NCI-H226 (cell line): Measurements from ENCODE around the gene INKA1.

Experiments
- DNase-seq: peaks from one replicate; pipeline ENCODE4 v3.0.0-alpha.2; 2015

INKA1 gene

DNA sequence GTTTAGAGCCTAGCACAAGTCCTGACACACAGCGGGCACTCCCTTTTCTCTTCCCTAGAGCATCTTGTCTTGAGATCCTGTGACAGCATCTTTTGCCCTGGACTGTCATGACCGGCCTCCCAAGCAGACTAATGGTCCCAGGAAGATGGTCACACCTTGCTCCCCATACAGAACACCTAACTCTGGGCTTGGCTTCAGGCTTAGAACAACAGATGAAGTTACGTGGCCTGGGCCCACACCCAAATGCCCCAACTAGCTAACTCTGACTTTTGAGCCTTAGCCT lies 15.9 kb upstream of the INKA1 start:
- no peak for DNase-seq

DNA sequence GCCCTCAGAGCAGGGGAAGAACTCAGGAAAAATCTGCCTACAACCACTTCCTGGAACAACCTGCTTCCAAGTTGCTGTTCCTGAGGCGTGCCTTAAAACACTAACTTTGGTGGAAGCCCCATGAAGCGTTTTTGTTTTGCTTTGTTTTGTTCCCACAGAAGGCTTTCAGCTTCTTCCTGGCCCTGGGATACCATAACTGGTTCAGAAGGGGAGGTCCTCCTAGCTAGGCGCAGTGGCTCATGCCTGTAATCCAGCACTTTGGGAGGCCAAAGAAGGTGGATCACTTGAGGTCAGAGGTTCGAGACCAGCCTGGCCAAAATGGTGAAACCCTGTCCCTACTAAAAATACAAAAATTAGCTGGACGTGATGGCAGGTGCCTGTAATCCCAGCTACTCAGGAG lies 15.5 kb upstream of the INKA1 start:
- DNase-seq = no peak

DNA sequence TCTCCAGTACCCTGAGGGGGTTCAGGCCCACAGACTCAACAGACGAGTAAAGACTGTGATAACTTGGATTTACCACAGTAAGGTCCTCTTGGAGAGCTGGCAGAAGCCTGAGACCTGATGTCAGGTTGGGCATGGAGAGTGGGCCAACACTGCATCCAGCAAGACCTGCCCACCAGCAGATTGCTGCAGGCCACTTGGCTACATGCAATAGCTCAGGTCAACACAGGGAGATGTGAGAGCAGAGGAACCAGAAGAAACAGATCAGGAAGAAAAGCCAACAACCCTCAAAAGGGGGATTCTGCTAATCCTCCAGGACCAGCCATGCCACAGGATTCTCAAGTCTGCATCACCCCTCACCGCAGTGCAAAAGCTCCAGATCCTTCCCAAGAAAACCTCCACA lies 15.0 kb upstream of the INKA1 start:
- no peak for DNase-seq

DNA sequence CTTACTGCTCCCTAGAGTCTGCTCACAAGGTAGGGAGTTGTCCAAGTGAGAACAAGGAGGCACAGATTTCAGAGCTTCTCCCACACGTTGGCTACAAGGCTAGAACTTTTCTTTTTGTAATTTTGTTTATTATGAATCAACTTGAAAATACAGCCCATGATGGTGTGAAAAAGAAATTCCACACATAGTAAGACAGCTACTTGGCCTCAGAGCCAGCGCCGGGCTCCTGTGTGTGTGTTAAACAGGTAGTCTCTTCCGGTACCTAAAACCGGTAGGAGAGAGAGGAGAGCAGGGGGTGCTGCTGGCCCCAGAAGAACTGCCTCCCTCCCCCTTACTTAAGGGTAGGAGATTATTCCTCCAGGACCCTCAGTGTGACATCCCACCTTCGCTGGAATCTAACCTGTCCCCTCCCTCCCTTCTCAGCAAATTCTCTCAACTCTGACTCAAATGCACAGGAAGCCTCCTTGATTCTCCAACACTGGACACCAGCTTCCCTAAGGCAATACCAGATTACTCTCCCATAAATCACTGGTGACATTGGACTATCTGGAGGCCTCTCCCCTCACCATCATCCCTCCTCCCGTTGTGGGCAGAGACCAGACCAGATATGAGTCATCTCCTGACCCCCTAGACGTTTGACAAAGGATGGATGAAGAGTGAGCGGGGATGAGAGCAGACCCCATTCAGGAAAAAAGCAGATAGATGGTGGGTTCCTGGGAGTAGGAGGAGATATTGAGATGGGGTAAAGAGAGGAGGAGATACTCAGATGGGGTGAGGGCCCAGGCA lies 12.2 kb upstream of the INKA1 start:
- DNase-seq = peak; percentile 94

DNA sequence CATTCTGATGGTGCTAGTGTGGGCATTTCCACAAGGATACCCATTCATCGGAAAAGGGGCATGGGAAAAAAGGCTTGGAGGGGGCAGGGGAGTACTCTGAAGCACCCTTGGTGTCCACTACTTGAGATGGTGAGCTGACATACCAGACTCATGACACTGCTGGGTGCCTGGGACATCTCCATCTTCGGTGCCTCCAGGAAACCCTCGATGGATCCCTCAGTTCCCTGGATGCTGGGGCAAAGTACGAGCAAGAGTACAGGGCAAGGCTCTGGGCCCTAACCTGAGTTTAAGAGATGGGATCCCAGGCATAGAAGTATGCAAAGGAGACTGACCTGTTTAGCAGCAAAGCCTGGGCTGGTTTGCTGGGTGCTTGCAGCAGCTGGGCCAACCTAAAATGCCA lies 11.5 kb upstream of the INKA1 start:
- no peak for DNase-seq

DNA sequence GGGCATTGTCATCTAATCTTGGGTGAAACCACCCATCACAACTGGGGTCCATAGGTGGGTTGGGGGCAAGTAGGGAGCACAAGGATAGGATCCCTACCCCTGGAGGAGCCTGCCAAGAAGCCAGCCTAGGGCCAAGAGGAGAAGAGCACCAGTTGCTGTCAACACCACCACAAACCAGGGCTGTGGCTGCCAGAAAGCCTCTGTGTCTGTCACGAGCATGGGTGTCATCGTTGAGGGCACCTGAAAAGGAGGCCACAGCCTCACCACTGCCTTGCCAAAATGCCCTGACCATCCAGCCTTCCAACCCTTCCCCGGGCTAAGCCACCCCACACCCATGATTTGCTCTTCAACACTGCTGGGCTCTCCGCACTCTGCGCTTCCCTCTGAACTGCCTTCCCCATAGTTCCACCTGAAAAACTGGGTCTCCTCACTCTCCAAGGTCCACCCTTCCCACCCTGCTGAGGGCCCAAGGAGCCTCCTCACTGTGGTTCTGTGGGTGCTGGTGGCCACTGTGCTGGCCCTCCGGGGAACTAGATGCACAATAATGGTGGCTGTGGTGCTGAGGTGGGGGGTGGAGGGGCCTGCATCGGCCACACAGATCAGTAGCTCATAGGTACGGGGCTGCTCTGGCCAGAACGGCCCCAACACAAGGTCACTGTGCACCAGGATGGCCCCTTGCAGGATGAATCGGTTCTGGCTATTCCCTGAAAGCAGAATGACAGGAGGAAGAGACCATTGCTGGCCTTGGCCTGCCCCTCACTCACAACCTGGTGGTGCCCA lies 10.5 kb upstream of the INKA1 start:
- DNase-seq = no peak

DNA sequence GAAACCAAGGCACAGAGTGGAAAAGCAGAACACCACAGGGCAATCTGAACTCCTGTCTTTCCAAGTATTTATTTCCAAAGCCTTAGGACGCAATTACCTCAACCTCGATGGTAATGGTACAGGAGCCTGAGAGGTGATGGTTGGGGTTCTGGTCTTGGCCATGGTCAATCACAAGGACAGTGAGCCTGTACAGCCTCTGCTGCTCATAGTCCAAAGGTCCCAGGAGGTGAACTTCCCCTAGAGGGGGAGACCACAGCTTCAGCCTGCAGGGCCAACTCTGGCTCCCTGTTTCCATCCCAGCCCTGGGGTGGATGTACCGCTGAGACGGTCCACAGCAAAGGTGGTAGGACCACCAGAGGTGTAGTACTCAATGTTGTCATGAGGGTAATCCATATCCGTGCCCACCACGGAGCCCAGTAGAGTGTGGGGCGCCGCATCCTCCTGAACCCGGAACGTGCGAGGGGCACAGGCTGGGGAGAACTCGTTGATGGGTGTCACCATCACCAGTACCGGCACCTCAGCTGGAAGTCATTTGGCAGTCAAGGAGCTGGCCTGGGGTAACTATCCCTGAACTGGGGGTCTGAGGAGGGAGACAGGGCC lies 9.5 kb upstream of the INKA1 start:
- no peak for DNase-seq

DNA sequence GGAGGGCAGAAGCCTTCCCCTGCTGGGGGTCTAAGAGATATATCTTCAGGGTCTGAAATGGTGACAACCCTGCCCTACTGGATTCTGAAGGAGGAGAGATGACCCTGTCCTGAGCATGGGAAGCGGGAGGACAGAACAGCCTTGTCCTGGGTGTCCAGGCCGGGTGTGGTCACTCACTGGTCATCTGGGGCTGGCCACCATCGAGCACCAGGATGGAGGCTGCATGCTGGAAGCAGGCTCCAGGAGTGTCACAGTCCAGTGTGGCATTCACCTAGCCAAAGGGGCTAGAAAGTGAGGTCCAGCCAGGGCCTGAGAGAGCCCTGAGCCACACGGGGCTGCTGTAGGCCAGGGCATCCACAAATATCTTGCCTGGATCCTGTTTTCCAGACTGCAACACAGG lies 8.6 kb upstream of the INKA1 start:
- no peak for DNase-seq

DNA sequence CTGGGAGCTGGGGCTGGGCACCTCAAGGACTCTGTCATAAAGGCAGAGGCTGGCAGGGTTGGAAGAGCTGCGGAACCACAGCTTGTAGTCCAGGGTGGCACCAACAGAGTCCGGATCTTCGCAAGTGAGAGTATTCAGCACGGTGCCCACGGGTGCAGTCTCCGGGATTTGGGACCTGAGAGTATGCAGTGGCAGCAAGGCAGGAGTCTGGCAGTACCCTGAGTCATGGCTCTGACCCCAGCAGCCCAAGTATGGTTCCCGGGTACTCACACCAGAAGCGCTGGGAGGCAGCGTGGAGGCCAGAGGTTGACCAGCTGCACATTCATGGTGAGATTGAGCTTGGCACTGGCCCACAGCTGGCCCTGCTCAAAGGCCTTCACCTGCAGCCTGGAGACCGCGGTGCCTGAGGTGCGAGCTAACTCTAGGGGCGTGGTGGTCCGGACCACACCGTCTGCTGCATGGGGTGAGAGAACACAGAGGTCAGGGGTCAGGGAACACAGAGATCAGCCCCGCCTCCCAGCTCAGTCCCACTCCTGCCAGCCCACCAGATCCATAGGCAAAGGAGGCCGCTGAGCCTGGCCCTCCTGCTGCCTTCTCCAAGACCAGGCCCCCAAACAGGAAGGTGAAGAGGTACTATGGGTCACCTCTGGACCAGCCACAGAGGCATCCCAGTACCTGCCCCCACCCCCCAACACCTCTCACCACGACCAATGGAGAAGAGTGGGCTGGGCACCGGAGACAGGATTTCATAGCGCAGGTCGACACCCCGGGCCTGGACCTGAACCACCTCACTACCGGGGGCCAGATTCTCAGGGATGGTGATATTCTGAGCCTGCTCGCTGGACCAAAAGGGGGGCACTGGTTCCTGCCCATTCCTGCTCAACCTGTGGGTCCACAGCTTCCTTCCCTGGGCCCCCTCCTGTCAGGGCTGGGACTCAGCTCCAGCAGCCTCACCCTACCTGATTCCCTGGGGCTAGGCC lies 7.8 kb upstream of the INKA1 start:
- no peak for DNase-seq

DNA sequence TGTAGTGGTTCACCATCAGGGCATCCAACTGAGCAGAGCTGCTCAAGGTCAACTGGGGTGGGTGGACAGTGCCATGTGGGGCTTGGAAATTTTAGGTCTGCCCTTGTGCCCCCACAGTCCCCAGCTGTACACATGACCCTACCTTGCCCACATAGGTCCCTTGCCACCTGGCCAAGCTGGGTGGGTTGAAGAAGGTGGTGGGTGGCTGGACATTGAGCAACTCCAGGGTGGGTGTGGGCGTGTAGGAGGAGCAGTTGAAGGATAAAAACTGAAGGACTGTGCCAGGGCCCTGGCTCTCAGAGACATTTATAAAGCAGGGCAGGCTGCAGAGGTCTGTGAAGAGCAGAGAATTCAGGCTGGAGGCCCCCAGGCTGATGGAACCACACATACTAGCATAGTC lies 4.0 kb upstream of the INKA1 start:
- no peak for DNase-seq

DNA sequence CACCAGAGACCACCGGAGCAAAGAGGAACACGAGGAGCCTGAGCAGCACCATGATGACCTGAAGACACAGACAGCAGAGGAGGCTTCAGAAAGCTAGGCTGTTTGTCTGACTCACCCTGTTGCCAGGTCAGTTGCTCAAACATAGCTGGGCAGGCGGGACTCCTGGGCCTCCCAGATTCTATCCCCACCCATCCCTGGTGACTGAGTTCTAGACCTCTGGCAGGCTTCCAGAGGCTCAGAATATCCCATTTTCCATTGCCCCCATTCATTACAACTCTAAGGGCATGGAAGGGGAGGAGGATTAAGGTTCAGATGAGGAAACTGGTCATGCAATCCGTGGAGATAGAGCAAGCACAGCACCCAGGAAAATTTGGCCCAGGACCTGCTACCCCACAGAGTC lies 3.3 kb upstream of the INKA1 start, which contains the start of gene CDHR4:
Gene CDHR4, minus strand, starts transcription at position 113 of the 400 bp plus-strand sequence. Its CDS starts 61 bp downstream, at position 52.
- peak; percentile 92 for DNase-seq

DNA sequence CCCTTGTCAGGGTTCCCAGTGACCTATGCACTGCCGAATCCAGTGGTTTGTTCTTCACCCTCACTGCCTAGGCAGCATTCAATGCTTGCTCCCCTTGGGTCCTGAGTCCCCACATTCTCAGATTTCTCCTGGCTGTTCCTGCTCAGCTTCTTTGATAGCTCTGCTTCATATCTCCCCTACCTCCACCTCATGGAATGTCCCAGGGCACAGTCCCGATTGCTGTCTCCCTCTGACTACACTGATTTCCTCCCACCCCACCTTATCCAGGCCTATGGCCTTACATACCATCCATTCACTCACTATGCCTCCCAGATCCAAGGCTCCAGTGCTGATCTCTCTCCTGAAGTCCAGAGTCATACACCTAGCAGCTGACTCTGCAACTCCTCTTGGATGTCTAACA lies 1.9 kb upstream of the INKA1 start:
- DNase-seq = no peak

DNA sequence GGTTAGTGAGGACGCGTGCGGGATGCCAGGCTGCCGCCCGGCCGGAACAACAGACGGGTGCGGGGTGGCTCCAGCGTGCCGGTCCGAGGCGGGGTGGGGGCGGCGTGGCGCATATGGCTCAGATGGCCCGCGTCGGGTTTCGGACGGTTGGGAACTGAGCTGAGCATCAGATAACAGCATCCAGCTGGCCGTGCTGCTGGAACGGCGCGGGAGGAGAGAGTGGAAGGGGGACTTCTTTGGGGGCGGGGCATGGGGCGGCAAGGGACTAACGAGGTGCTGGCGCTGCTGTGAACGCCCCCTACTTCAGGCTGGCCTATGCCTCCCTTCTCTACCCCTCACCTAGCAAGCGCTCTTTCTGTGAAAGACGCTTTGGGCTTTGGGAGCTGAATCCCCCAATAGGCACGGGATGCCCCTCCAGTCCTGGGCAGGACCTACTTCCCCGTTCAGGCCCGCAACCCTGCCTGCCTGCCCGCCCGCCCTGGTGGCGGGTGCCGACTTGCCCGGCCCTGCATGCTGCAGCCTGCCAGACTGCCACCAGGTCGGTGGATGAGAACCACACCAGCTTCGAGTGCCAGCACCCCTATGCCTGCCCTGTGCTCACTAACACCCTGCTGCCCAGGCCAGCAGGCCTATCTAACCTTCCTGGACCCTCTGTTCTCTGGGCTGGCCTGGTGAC lies 542 bp downstream of the INKA1 start:
- DNase-seq = no peak

DNA sequence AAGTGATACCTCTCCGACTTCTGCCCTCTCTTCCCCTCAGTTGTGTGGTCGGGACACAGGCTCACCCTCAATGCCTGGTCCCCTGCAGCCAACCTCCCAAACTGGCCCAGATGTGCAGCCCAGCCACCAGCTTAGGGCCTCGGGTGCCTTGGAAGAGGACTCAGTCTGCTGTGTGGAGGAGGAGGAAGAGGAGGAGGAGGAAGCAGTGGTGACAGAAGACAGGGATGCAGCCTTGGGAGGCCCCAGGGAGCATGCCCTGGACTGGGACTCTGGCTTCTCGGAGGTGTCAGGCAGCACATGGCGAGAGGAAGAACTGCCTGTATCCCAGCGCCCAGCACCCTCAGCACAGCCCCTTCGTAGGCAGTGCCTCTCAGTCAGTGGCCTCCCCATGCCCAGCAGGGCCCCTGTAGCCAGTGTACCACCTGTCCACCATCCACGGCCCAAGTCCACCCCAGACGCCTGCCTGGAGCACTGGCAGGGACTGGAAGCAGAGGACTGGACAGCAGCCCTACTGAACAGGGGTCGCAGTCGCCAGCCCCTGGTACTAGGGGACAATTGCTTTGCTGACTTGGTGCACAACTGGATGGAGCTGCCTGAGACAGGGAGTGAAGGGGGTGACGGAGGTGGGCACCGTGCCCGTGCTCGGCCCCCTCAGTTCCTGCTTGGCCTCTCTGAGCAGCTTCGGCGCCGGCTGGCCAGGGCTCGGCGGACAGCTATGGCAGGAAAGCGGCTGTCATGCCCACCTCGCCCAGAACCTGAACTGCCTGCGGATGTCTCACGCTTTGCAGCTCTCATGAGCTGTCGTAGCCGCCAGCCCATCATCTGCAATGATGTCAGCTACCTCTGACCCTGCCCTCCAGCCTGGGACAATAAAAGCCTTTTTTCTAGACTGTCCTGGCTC lies 1.3 kb downstream of the INKA1 start:
- DNase-seq = no peak

DNA sequence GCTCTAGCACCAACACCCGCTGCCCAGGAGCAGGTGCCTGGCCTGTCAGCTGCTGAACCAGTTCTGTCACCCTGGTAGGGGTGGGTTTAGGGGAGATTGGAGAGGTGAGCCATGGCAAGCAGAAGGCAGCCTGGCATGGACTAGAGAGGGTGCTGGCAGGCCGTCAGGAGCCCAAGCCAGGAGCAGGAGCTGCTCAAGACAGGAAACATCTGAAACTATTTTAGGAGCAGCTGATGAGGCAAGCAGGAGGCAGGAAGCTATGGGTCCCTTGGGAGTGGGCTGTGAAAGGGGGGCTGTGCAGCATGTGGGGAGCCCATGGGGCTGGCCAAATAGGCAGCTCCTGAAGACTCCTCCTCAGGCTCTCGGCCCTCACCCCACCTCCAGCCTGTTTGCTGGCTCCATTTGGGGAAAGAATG lies 2.3 kb downstream of the INKA1 start:
- DNase-seq = no peak

DNA sequence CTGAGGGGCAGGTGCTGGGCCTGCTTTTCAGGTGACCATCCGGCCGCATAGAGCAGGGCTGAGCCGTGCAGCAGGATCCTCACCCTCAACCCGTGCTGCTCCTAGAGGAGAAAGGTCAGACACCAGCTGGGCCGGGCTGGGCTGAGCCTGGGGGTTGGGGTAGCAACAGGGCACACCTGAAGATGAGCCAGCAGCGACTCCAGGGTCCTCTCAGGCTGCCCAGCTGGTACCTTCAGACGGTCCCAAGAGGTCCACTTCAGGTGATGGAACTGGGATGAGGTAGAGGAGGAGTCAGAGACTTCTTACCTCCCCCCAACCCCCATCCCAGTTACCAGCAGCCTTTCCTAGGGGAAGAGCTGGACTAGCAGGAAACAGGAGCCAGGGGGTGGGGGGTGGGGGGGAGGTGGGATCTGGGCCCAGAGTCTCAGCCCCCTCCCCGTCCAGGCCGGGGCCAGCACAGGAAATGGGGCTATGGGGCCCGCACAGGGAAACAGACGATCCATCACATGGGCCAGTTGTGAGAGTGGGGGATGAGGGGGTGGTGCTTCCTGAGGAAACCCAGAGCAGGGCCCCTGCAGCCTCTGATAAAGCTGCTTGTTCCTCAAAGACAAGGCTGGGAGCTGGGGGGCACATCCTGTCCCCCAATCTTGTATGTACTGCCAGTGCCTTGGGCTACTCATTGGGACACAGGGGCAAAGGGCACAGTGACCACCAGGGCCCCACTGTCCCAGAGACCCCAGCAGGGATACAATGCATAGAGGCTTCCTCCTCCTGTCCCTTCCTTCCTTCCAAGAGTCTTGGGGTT lies 3.0 kb downstream of the INKA1 start:
- no peak for DNase-seq

DNA sequence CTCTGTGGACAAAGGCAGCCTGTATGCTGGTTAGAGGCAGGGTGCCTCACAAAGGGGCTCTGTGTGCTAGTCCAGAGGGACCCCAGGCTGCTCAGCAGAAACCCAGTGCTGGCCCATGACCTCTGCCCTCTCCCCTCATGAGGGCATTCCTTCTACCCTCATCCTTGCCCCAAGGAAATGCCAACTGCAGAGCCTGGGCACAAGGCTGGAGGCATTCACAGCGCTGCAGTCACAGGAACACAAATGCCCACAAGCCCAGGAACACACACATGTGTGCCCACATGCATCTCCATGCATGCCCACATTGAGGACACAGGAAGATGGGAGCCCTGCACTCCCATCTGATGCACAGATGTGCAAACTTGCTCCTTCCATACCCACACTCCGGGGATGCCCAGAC lies 3.8 kb downstream of the INKA1 start:
- DNase-seq = no peak

DNA sequence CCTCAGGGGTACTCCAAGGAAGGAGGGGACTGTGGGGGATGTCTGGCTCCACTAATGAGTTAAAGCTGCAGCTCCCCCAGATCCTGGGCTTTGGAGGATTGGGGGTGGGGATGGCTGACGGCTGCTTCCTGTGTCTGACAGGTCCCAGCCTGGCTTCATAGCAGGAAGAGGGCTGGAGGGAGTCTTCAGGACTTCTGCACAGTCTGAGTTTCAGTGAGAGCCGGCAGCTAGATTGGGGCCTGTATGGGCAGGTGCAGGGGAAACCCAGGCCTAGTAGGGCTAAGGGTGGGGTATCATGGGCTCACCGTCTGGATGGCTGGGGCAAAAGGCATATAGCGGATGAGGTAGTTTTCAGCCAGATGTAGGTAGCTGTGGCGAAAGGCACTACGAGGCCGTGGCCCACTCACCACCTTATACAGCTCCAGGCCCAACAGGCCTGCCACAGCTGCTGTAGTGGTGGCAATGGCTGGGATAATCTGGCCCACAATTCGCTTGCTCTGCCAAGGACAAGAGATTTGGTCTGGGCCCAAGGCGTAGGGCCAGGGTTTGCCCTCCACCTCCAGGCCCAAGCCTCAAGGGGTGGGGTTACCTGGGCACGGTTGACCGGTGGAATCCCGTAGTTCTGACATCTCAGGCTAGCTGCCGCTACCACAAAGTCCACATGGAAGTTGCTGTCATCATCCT lies 4.5 kb downstream of the INKA1 start:
- DNase-seq = peak; percentile 7

DNA sequence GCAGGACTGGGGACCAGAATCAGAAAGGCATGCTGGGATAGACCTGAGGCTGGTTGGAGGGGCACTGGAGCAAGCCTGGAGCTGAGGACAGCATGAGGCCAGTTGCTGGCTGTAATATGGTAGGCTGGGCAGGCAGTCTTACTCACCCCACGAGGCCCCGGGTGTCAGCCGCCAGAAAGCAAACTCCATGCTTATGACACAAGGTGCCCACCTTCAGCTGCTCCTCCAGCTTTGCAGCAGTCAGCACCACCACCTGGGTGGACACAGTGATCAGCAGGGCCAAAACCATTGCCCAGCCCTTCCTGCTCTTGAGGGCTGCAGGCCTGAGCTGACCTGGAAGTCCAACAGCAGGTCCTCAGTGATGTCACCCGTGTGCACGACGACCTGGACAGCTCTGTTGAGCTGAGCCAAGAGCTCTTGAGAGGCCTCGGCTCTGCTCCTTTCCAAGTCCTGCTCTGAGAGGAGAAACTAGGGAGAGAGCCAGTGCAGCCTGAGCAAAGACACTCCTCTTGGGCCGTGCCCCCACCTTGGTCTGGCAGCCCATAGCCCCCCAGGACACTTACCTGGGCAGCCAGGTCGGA lies 9.9 kb downstream of the INKA1 start:
- DNase-seq = no peak
